ENCODE data around the gene ACTL6A. TPM values are rescaled to one million over a fixed set of nuclear protein-coding genes. Genes with fewer than 3 reads are reported as not detected.

Gene ACTL6A
- total RNA-seq, 1 experiment from 2014 or later: 61.9 TPM

- no peaks in the 10 kb centered on the region for H4K20me1 ChIP-seq (ENCODE audit: insufficient read depth)
- no TSS peak for BruUV-seq (replicated peaks)
- ATAC-seq (no peak), DNase-seq (ENCODE audit: low read depth, low spot score) (no peak)
- H3K9me3 ChIP-seq (ENCODE audit: control insufficient read depth in 1 of 2, insufficient read depth in 1 of 2, low read depth in 1 of 2, low read length in 2 of 2): no peaks in the 10 kb centered on the region
- RAD21 ChIA-PET (ENCODE audit: low non-redundant PET in 1 of 2, low total read pairs in 2 of 2, uncharacterized antibody in 2 of 2, unreplicated experiment in 2 of 2): no interaction called here
- H3K79me2 ChIP-seq (ENCODE audit: insufficient read depth, low read length): peaks cover 72% of the 10 kb centered on the region
- TF ChIP-seq EZH2 (IDR thresholded peaks at IDR 0.05): no peak
- TF ChIP-seq RAD21 (IDR thresholded peaks at IDR 0.05; ENCODE audit: low read depth): no peak
- TF ChIP-seq MAX (IDR thresholded peaks at IDR 0.05): no peak
- TF ChIP-seq JUND (IDR thresholded peaks at IDR 0.05): no peak
- no peak for TF ChIP-seq EGR1 (IDR thresholded peaks at IDR 0.05; ENCODE audit: low read depth)
- no peak for TF ChIP-seq YY1 (IDR thresholded peaks at IDR 0.05; ENCODE audit: extremely low read depth, insufficient replicate concordance, low read depth, low read length)
- TF ChIP-seq ZFX (IDR thresholded peaks at IDR 0.05): no peak
- no peak for TF ChIP-seq POLR2A (IDR thresholded peaks at IDR 0.05; ENCODE audit: borderline replicate concordance, extremely low read depth, insufficient read depth, insufficient read length)
- no peak for TF ChIP-seq CBX3 (IDR thresholded peaks at IDR 0.05; ENCODE audit: low read depth)
- no peak for TF ChIP-seq EZH2phosphoT487 (IDR thresholded peaks at IDR 0.05; ENCODE audit: borderline replicate concordance)
- TF ChIP-seq CEBPB (IDR thresholded peaks at IDR 0.05; ENCODE audit: low read depth): no peak
- no peak for TF ChIP-seq SP1 (IDR thresholded peaks at IDR 0.05; ENCODE audit: low read depth)
- no peak for TF ChIP-seq CTCF (IDR thresholded peaks at IDR 0.05 in 2 of 3, conservative IDR thresholded peaks at IDR 0.05 in 1 of 3; ENCODE audit: borderline replicate concordance in 1 of 3, insufficient read depth in 1 of 3, low read depth in 2 of 3, low read length in 2 of 3)
- TF ChIP-seq ZNF274 (IDR thresholded peaks at IDR 0.05; ENCODE audit: low read depth, low read length): no peak
- TF ChIP-seq POLR2AphosphoS5 (IDR thresholded peaks at IDR 0.05; ENCODE audit: low read depth, low read length): no peak
- TF ChIP-seq FOSL1 (IDR thresholded peaks at IDR 0.05; ENCODE audit: low read depth): no peak
- no peak for TF ChIP-seq SIN3A (IDR thresholded peaks at IDR 0.05; ENCODE audit: low read depth)
- no peak for TF ChIP-seq TCF7L2 (IDR thresholded peaks at IDR 0.05; ENCODE audit: borderline replicate concordance, extremely low read depth, insufficient read depth, insufficient read length)
- no peak for TF ChIP-seq SRF (IDR thresholded peaks at IDR 0.05; ENCODE audit: low read depth)
- no peak for TF ChIP-seq ATF3 (IDR thresholded peaks at IDR 0.05)
- no peak overlapping the region for H3K9ac ChIP-seq (ENCODE audit: low read length)
- no peak overlapping the region for H2AFZ ChIP-seq (ENCODE audit: low read depth, low read length, poor library complexity, severe bottlenecking)
- no peaks in the 10 kb centered on the region for H3K9me2 ChIP-seq (ENCODE audit: insufficient read depth)
- H3K27me3 ChIP-seq (ENCODE audit: insufficient read depth, low read length): no peaks in the 10 kb centered on the region
- H3K36me3 ChIP-seq (ENCODE audit: control insufficient read depth in 1 of 2, insufficient read depth in 2 of 2, low read length in 2 of 2): 0 out of 4 replicates have a peak, but pooled peaks cover 0 to 11% of the 10 kb centered on the region in 2 experiments
- H3K27ac ChIP-seq (ENCODE audit: low read depth, low read length): no peak overlapping the region
- intact Hi-C loops (cut with micrococcal nuclease): no loop called here
- H3K4me1 ChIP-seq (ENCODE audit: control insufficient read depth in 1 of 2, insufficient read depth in 2 of 2, low read length in 2 of 2): no peaks in the 10 kb centered on the region
- POLR2A ChIA-PET: no interaction called here
- H3K4me3 ChIP-seq (replicated peaks in 1 of 2; ENCODE audit: low read depth in 1 of 2, low read length in 2 of 2): no peak overlapping the region
- H3K4me2 ChIP-seq (ENCODE audit: low read length): no peak overlapping the region
- CTCF ChIA-PET: no interaction called here
These were observed 46.4 kb downstream of the ACTL6A start for GRCh38 chr3:179608931-179609720.

Data from HCT116 (cell line).